Measurements from ENCODE around the gene MYH14.
"Not testable (repeated sequence)": the region's sequence is repeated elsewhere in the genome, so short reads cannot be mapped to it uniquely, and the experiment has no call there.

The MYH14 gene

GRCh38 chr19:50337031-50337430, 133.6 kb downstream of the MYH14 start:
- DNase-seq: not testable (repeated sequence)

- DNase-seq: no peak
These were observed 136.9 kb downstream of the MYH14 start for GRCh38 chr19:50340331-50340730.

- DNase-seq: peak in 1 of 2 donors; percentile 35
These were observed 137.7 kb downstream of the MYH14 start for GRCh38 chr19:50341091-50341564.

GRCh38 chr19:50344661-50345318, 141.4 kb downstream of the MYH14 start:
- DNase-seq: peak in 1 of 2 donors; percentile 71

GRCh38 chr19:50347089-50347581, 143.7 kb downstream of the MYH14 start:
- peak in 1 of 2 donors; percentile 65 for DNase-seq

GRCh38 chr19:50349277-50350057, 146.0 kb downstream of the MYH14 start:
- no peak for DNase-seq

- no peak for DNase-seq
These were observed 148.8 kb downstream of the MYH14 start for GRCh38 chr19:50352242-50352641.

GRCh38 chr19:50353487-50353880, 150.1 kb downstream of the MYH14 start:
- DNase-seq: not testable (repeated sequence)

- no peak for DNase-seq
These were observed 153.3 kb downstream of the MYH14 start for GRCh38 chr19:50356691-50357177.

- DNase-seq: peak; percentile 91 to 92
These were observed 154.0 kb downstream of the MYH14 start for GRCh38 chr19:50357178-50358100.

GRCh38 chr19:50358483-50359327, 155.3 kb downstream of the MYH14 start:
- DNase-seq: peak; percentile 87 to 88

- DNase-seq: peak in 1 of 2 donors; percentile 34
These were observed 156.0 kb downstream of the MYH14 start for GRCh38 chr19:50359328-50359818.
